Liver (tissue), 9 donors: ENCODE measurements around the gene MANF. TPM values are rescaled to one million over a fixed set of nuclear protein-coding genes. Genes with fewer than 3 reads are reported as not detected.

Source experiments
- DNase-seq: peaks from one replicate; pipeline ENCODE4 v3.0.0-alpha.2; 2017; ENCODE audit warnings: low spot score
- H3K27ac ChIP-seq, 2 donors: one replicate each; pipeline ENCODE4 v1.7.0; 2013; ENCODE audit warnings: inconsistent platforms in 2 of 2, low read length in 2 of 2, control low read depth in 1 of 2, low read depth in 1 of 2, mild to moderate bottlenecking in 1 of 2
- H3K27me3 ChIP-seq, 4 donors: one replicate each; pipeline versions ENCODE4 v1.6.1 to v1.7.0; 2013; ENCODE audit warnings: low read length in 3 of 4, inconsistent platforms in 1 of 4, mild to moderate bottlenecking in 1 of 4, moderate library complexity in 1 of 4; ENCODE audit not compliant: control insufficient read depth in 4 of 4, insufficient read depth in 4 of 4
- H3K36me3 ChIP-seq, 4 donors: one replicate each; pipeline versions ENCODE4 v1.6.1 to v1.7.0; 2013; ENCODE audit warnings: low read length in 3 of 4, mild to moderate bottlenecking in 3 of 4, low read depth in 1 of 4, moderate library complexity in 1 of 4; ENCODE audit not compliant: control insufficient read depth in 4 of 4, insufficient read depth in 3 of 4
- H3K4me1 ChIP-seq, 4 donors: one replicate each; pipeline versions ENCODE4 v1.6.1 to v1.7.0; 2013; ENCODE audit warnings: low read length in 3 of 4, mild to moderate bottlenecking in 3 of 4, moderate library complexity in 1 of 4; ENCODE audit not compliant: control insufficient read depth in 4 of 4, insufficient read depth in 4 of 4
- H3K4me3 ChIP-seq, 3 donors: one replicate each; pipeline versions ENCODE4 v1.6.1 to v1.7.0; 2013; ENCODE audit warnings: low read length in 3 of 3, control low read depth in 1 of 3, low read depth in 1 of 3, mild to moderate bottlenecking in 1 of 3
- H3K9ac ChIP-seq, 2 donors: one replicate each; pipeline ENCODE4 v1.7.0; 2013; ENCODE audit warnings: low read length in 2 of 2, mild to moderate bottlenecking in 2 of 2, moderate library complexity in 2 of 2, control low read depth in 1 of 2, low read depth in 1 of 2
- H3K9me3 ChIP-seq, 4 donors: one replicate each; pipeline versions ENCODE4 v1.6.1 to v1.7.0; 2013; ENCODE audit warnings: low read length in 3 of 4; ENCODE audit not compliant: control insufficient read depth in 4 of 4
- EGR1 ChIP-seq, 2 donors: IDR thresholded peaks; 2 replicates each; pipeline ENCODE4 v1.6.1; 2016 to 2018; ENCODE audit warnings: antibody characterized with exemption in 2 of 2, low read depth in 2 of 2
- FOXA1 ChIP-seq: IDR thresholded peaks from 2 replicates; pipeline ENCODE4 v1.6.1; 2016; ENCODE audit warnings: antibody characterized with exemption
- FOXA2 ChIP-seq: IDR thresholded peaks from 2 replicates; pipeline ENCODE4 v1.6.1; 2016; ENCODE audit warnings: antibody characterized with exemption
- HNF4A ChIP-seq, 2 donors: conservative IDR thresholded peaks; 2 replicates each; pipeline ENCODE4 v1.6.1; 2016; ENCODE audit warnings: antibody characterized with exemption in 2 of 2, mild to moderate bottlenecking in 2 of 2
- HNF4G ChIP-seq: IDR thresholded peaks from 2 replicates; pipeline ENCODE4 v1.6.1; 2016; ENCODE audit warnings: antibody characterized with exemption
- JUND ChIP-seq, 2 donors: IDR thresholded peaks; 2 replicates each; pipeline ENCODE4 v1.6.1; 2016; ENCODE audit warnings: antibody characterized with exemption in 2 of 2
- MAX ChIP-seq: IDR thresholded peaks from 2 replicates; pipeline ENCODE4 v1.6.1; 2016; ENCODE audit warnings: antibody characterized with exemption
- NR2F2 ChIP-seq: IDR thresholded peaks from 2 replicates; pipeline ENCODE4 v1.6.1; 2016; ENCODE audit warnings: antibody characterized with exemption
- RXRA ChIP-seq, 2 donors: IDR thresholded peaks; 2 replicates each; pipeline ENCODE4 v1.6.1; 2017 to 2018; ENCODE audit warnings: antibody characterized with exemption in 2 of 2, mild to moderate bottlenecking in 1 of 2
- SP1 ChIP-seq: IDR thresholded peaks from 2 replicates; pipeline ENCODE4 v1.6.1; 2018; ENCODE audit warnings: antibody characterized with exemption, mild to moderate bottlenecking
- TAF1 ChIP-seq: conservative IDR thresholded peaks from 2 replicates; pipeline ENCODE4 v1.6.1; 2016; ENCODE audit warnings: antibody characterized with exemption, mild to moderate bottlenecking
- YY1 ChIP-seq: IDR thresholded peaks from 2 replicates; pipeline ENCODE4 v1.6.1; 2016; ENCODE audit warnings: antibody characterized with exemption, mild to moderate bottlenecking
- WGBS: extraction: QIAGEN DNeasy Blood & Tissue Kit; methylation state at CpG from one replicate; pipeline ENCODE4 v1.1.7; 2013; 5-methylcytosine and 5-hydroxymethylcytosine counted together
- polyA plus RNA-seq, 2 donors: library from polyadenylated mRNA; stranded (reverse) in 1 of 2; unstranded in 1 of 2; fragments of 200-250 nt in 1 of 2; fragments of >200 nt in 1 of 2; fragmentation: Nextera tagmentation in 1 of 2; extraction: Ambion mirVana in 1 of 2; gene quantifications; one replicate each; pipeline versions ENCODE4 v1.2.1 to v1.2.3, GENCODE V29; 2013 to 2015
- total RNA-seq, 2 donors: library from RNA; depleted of rRNA; stranded (reverse); fragments of >200 nt; gene quantifications; one replicate each; pipeline ENCODE4 v1.2.3, GENCODE V29; 2014
- TF ChIP-seq, protein P1 (sequence below): fragments of 150-350 bp; IDR thresholded peaks from 2 replicates; pipeline ENCODE4 v1.5.1; 2017; ENCODE audit warnings: improper control_type of control experiment, low read depth, low read length; ENCODE audit not compliant: missing input control
- TF ChIP-seq, protein P2 (sequence below): IDR thresholded peaks from 2 replicates; pipeline ENCODE4 v1.6.1; 2016; ENCODE audit warnings: antibody characterized with exemption, mild to moderate bottlenecking
- TF ChIP-seq, protein P3 (sequence below): IDR thresholded peaks from 2 replicates; pipeline ENCODE4 v1.6.1; 2016; ENCODE audit warnings: antibody characterized with exemption
- donor health status: healthy.
- donor health status: healthy.
- donor health status: healthy.
- donor health status: healthy.
- donor health status: healthy.

MANF gene
- total and polyA plus RNA-seq, 4 donors: 28.9 to 116 (median 75.6) TPM

- Histone ChIP-seq H3K36me3 (peaks cover 11 to 44% (median 18%) of the 10 kb centered on the region in 4 donors), H3K27ac (no peak overlapping the region), H3K4me3 (no peak overlapping the region), H3K9me3 (no peaks in the 10 kb centered on the region), H3K9ac (no peak overlapping the region), H3K4me1 (peaks cover 0 to 2% (median 1%) of the 10 kb centered on the region in 4 donors), H3K27me3 (no peaks in the 10 kb centered on the region)
- 61% methylated on average over 3 of the region's 3 CpGs for WGBS
- TF ChIP-seq, protein P1, sequence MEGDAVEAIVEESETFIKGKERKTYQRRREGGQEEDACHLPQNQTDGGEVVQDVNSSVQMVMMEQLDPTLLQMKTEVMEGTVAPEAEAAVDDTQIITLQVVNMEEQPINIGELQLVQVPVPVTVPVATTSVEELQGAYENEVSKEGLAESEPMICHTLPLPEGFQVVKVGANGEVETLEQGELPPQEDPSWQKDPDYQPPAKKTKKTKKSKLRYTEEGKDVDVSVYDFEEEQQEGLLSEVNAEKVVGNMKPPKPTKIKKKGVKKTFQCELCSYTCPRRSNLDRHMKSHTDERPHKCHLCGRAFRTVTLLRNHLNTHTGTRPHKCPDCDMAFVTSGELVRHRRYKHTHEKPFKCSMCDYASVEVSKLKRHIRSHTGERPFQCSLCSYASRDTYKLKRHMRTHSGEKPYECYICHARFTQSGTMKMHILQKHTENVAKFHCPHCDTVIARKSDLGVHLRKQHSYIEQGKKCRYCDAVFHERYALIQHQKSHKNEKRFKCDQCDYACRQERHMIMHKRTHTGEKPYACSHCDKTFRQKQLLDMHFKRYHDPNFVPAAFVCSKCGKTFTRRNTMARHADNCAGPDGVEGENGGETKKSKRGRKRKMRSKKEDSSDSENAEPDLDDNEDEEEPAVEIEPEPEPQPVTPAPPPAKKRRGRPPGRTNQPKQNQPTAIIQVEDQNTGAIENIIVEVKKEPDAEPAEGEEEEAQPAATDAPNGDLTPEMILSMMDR: no peak
- TF ChIP-seq MAX (no peak), RXRA (IDR thresholded peaks at IDR 0.05) (no peak), YY1 (no peak), SP1 (no peak), HNF4G (no peak)
- TF ChIP-seq, protein P2, sequence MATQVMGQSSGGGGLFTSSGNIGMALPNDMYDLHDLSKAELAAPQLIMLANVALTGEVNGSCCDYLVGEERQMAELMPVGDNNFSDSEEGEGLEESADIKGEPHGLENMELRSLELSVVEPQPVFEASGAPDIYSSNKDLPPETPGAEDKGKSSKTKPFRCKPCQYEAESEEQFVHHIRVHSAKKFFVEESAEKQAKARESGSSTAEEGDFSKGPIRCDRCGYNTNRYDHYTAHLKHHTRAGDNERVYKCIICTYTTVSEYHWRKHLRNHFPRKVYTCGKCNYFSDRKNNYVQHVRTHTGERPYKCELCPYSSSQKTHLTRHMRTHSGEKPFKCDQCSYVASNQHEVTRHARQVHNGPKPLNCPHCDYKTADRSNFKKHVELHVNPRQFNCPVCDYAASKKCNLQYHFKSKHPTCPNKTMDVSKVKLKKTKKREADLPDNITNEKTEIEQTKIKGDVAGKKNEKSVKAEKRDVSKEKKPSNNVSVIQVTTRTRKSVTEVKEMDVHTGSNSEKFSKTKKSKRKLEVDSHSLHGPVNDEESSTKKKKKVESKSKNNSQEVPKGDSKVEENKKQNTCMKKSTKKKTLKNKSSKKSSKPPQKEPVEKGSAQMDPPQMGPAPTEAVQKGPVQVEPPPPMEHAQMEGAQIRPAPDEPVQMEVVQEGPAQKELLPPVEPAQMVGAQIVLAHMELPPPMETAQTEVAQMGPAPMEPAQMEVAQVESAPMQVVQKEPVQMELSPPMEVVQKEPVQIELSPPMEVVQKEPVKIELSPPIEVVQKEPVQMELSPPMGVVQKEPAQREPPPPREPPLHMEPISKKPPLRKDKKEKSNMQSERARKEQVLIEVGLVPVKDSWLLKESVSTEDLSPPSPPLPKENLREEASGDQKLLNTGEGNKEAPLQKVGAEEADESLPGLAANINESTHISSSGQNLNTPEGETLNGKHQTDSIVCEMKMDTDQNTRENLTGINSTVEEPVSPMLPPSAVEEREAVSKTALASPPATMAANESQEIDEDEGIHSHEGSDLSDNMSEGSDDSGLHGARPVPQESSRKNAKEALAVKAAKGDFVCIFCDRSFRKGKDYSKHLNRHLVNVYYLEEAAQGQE: no peak
- DNase-seq: no peak
These were observed 44.0 kb downstream of the MANF start for GRCh38 chr3:51429138-51429537.

GRCh38 chr3:51434110-51434509, 49.0 kb downstream of the MANF start:
- Histone ChIP-seq H3K9me3 (no peaks in the 10 kb centered on the region), H3K36me3 (peaks cover 5 to 33% (median 10%) of the 10 kb centered on the region in 4 donors), H3K27me3 (no peaks in the 10 kb centered on the region), H3K27ac (no peak overlapping the region), H3K4me1 (peaks cover 0 to 5% (median 3%) of the 10 kb centered on the region in 4 donors), H3K4me3 (no peak overlapping the region), H3K9ac (no peak overlapping the region)
- no peak for TF ChIP-seq EGR1 (IDR thresholded peaks at IDR 0.05; ENCODE audit: low read depth in 2 of 2)
- no peak for TF ChIP-seq FOXA2
- no peak for TF ChIP-seq NR2F2
- TF ChIP-seq, protein P1: no peak
- peak in 1 of 2 donors; percentile 7 for TF ChIP-seq RXRA (IDR thresholded peaks at IDR 0.05)
- TF ChIP-seq JUND (IDR thresholded peaks at IDR 0.05): no peak
- peak; percentile 25 to 33 for TF ChIP-seq HNF4A (conservative IDR thresholded peaks at IDR 0.05)
- TF ChIP-seq, protein P3, sequence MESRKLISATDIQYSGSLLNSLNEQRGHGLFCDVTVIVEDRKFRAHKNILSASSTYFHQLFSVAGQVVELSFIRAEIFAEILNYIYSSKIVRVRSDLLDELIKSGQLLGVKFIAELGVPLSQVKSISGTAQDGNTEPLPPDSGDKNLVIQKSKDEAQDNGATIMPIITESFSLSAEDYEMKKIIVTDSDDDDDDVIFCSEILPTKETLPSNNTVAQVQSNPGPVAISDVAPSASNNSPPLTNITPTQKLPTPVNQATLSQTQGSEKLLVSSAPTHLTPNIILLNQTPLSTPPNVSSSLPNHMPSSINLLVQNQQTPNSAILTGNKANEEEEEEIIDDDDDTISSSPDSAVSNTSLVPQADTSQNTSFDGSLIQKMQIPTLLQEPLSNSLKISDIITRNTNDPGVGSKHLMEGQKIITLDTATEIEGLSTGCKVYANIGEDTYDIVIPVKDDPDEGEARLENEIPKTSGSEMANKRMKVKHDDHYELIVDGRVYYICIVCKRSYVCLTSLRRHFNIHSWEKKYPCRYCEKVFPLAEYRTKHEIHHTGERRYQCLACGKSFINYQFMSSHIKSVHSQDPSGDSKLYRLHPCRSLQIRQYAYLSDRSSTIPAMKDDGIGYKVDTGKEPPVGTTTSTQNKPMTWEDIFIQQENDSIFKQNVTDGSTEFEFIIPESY: no peak
- no peak for TF ChIP-seq YY1
- no peak for TF ChIP-seq TAF1
- TF ChIP-seq MAX: no peak
- TF ChIP-seq FOXA1: no peak
- 54% methylated on average over 5 of the region's 5 CpGs for WGBS
- no peak for DNase-seq
